Activated CD8-positive, alpha-beta memory T cell treated with anti-CD3 and anti-CD28 coated beads for 24 hours (primary cell): ENCODE results near the gene OR4N5.
"Not testable (repeated sequence)": the region's sequence is repeated elsewhere in the genome, so short reads cannot be mapped to it uniquely, and the experiment has no call there.

Experiments
- DNase-seq: peaks from one replicate; pipeline ENCODE4 v3.0.0-alpha.2; 2020

OR4N5 gene, protein sequence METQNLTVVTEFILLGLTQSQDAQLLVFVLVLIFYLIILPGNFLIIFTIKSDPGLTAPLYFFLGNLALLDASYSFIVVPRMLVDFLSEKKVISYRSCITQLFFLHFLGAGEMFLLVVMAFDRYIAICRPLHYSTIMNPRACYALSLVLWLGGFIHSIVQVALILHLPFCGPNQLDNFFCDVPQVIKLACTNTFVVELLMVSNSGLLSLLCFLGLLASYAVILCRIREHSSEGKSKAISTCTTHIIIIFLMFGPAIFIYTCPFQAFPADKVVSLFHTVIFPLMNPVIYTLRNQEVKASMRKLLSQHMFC

DNA sequence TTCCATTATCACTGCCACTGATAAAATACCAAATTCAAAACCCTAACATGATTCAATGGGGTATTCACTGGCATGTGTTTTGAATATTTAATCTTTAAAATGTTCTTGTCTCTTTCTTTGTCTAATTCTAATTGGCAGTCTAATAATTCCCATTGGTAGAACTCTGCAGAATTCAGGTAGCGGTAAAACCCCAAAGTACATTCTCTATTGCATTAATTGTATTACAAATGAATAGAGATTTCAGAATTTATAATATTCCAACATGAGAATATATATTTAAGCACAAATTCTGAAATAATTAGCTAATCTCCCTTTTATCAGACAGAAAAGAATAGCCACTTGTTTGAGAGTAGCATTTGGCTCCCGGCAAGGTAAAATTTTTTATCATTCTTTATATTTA is at the start of gene OR4N5:
TSS of gene OR4N5 (plus strand) at position 301 of the 400 bp plus-strand sequence. CDS start 4,916 bp downstream, outside the sequence.
- DNase-seq: no peak

- DNase-seq: no peak
Measured at GRCh38 chr14:20092050-20092449, 46.6 kb upstream of the OR4N5 start.

GRCh38 chr14:20093442-20093841 is 45.2 kb upstream of the OR4N5 start:
- no peak for DNase-seq

DNA sequence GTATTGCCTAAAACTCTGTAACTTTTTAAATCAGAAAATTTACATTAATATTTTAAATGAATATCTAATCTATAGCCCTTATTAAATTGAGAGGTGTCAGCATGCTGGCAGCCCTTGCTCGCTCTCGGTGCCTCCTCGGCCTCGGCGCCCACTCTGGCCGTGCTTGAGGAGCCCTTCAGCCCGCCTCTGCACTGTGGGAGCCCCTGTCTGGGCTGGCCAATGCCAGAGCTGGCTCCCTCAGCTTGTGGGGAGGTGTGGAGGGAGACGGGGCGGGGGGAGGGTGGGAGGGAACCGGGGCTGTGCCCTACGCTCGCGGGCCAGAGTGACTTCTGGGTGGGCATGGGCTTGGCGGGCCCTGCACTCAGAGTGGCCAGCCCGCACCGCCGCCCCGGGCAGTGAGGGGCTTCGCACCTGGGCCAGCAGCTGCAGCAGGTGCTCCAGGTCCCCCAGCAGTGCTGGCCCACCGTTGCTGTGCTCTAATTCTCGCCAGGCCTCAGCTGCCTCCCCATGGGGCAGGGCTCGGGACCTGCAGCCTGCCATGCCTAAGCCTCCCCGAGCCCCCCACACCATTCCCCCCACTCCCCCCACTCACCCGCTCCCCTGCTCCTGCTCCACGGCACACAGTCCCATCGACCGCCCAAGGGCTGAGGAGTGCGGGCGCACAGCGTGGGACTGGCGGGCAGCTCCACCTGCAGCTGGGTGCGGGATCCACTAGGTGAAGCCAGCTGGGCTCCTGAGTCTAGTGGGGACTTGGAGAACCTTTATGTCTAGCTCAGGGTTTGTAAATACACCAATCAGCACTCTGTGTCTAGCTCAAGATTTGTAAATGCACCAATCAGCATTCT is 39.5 kb upstream of the OR4N5 start:
- not testable (repeated sequence) for DNase-seq

DNA sequence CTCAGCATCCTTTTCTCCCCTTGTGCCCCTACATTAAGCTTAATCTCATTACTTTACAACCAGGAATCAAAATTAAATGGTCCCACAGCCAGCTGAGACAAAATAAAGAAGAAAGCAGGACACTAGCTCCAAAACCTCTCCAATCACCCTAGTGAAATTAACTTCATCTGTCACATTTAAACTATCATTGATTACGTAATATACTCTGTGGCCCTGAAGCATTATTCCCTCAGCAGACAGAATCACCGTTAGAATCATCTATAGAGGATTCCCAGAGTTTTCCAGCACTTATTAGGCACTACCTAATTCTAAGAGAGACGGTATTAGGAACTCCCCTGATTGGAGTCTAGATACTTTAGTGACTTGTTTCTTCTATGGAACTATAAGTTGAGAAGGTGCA is 28.2 kb upstream of the OR4N5 start, which contains the start of gene OR4K17:
TSS of gene OR4K17 (plus strand) at position 302 of the 400 bp plus-strand sequence. CDS start 6,761 bp downstream, outside the sequence.
- no peak for DNase-seq

DNA sequence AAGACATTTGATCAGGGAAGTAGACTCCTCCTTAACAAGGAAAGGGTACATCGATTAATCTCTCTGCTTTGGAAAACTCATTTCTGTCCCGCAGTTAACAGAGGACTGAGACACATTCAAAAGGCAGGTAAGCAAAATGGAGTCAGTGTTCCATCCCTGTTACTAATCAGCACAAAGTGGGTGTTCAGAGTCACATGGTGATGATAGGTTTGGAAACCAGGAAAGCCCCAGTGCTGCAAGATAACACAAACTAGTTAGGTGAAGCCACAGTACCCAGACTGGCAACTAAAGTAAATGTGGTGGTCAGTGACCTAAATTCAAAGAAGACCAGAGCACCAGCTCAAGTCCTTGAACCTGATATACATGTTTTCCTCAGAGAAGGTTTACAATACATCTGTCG is 26.3 kb upstream of the OR4N5 start:
- DNase-seq: no peak

GRCh38 chr14:20116748-20117147 is 21.9 kb upstream of the OR4N5 start:
- DNase-seq: no peak

DNA sequence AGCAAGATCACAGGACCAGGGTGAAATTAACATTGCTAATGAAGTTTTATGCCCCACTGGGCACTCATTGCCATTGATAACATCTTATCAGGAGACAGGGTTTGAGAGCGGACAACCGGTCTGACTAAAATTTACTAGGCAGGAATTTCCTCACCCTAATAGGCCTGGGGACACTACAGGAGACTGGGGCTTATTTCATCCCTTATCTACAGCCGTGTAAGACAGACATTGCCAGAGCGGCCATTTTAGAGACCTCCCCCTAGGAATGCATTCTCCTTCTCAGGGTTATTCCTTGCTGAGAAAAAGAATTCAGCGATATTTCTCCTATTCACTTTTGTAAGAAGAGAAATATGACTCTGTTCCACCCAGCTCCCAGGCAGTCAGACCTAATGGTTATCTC is 19.8 kb upstream of the OR4N5 start:
- DNase-seq: no peak

DNA sequence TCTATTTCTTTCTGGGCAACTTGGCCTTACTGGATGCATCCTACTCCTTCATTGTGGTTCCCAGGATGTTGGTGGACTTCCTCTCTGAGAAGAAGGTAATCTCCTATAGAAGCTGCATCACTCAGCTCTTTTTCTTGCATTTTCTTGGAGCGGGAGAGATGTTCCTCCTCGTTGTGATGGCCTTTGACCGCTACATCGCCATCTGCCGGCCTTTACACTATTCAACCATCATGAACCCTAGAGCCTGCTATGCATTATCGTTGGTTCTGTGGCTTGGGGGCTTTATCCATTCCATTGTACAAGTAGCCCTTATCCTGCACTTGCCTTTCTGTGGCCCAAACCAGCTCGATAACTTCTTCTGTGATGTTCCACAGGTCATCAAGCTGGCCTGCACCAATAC is 5.3 kb downstream of the OR4N5 start:
- DNase-seq: no peak

DNA sequence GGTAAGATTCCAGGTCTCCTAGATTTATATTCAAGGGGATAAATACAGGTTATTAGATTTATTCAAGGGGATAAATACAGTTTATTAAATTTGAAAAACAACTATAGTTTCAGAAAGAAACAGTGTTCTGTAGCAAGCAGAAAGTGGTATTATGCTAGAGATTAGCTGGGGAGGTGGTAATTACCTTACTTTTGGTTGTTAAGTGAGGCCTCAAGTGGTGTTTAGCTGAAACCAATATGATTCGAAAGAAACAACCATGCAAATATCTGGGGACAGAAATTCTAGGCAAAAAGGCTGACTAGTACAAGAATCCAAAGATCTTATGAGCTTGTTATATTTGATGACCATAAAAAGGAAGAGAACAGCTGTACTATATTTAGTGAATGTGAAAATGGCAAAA is 6.2 kb downstream of the OR4N5 start:
- DNase-seq: no peak

- DNase-seq: no peak
Measured at GRCh38 chr14:20164462-20164861, 25.8 kb downstream of the OR4N5 start.

GRCh38 chr14:20167091-20167490 is 28.5 kb downstream of the OR4N5 start:
- no peak for DNase-seq

DNA sequence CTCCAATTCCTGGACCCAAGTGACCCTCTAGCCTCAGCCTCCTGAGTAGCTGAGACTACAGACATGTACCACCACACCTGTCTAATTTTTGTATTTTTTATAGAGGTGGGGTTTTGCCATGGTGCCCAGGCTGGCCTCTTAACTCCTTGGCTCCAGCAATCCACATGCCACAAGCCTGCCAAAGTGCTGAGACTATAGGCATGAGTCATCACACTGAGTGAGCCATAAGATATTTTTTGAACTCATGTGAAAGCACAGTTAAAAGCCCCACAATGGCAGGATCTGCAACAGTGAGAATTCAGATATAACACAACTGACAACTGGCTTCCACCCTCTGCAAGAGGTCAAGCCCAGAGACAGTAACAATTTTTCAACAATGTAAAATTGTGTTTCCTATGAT is 31.2 kb downstream of the OR4N5 start:
- not testable (repeated sequence) for DNase-seq

DNA sequence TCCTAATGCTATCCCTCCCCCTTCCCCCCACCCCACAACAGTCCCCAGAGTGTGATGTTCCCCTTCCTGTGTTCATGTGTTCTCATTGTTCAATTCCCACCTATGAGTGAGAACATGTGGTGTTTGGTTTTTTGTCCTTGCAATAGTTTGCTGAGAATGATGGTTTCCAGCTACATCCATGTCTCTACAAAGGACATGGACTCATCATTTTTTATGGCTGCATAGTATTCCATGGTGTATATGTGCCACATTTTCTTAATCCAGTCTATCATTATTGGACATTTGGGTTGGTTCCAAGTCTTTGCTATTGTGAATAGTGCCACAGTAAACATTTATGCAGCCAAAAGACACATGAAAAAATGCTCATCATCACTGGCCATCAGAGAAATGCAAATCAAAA is 35.6 kb downstream of the OR4N5 start:
- DNase-seq: not testable (repeated sequence)

DNA sequence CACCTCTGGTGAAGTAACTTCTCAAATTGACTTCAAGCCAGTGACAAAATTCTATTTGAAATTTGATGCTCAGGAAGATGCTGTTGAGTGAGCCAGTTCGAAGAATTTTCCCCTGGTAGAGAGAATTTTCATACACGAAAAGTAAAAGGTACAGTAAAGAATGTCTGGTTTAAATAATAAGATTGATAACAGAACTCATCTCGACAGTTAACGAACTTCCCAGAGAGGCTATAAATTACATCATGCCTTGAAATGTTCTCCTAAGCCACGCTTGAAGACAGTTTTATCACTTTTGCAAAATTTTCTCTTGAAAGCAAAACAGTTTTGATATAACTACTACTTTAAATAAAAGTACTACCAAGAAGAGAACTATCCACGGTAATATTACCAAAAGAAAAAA is 37.7 kb downstream of the OR4N5 start:
- no peak for DNase-seq

DNA sequence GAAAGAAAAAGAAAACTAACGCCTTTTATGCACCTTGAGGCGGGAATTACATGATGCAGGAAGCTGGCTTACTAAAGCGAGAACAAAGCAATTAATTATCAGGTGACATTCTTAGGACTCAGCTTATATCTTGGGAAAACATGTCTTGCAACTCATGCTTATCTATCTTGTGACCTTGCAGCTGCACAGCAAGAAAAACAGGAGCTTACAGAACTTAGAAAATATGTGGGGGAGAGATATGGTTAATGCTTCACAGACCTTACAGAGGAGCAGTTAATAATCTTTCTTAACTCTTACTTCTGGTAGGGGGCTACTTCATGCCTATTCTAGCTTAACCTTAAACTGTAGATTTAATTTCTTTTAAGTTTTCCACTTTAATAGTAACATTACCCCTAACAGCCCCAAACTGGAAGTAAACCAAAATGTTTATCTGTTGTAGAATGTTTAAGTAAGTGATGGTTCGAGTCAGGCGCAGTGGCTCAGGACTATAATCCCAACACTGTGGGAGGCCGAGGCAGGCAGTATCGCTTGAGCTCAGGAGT is 38.9 kb downstream of the OR4N5 start:
- no peak for DNase-seq

- no peak for DNase-seq
Measured at GRCh38 chr14:20179218-20179617, 40.6 kb downstream of the OR4N5 start.

DNA sequence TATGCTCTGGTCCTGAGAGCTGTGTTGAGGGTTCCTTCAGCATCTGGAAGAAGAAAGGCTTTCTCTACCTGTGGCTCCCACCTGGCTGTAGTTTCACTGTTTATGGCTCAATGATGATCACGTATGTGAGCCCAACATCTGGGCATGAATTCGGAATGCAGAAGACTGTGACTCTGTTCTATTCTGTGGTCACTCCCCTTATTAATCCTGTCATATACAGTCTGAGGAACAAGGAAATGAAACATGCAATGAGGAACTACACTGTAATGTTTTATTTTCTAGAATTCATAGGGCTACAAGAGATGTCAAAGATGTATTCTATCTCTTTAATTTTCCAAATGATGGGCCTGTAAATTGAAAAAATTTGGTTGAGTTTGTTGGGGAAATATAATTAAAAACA is 41.3 kb downstream of the OR4N5 start:
- DNase-seq: no peak

DNA sequence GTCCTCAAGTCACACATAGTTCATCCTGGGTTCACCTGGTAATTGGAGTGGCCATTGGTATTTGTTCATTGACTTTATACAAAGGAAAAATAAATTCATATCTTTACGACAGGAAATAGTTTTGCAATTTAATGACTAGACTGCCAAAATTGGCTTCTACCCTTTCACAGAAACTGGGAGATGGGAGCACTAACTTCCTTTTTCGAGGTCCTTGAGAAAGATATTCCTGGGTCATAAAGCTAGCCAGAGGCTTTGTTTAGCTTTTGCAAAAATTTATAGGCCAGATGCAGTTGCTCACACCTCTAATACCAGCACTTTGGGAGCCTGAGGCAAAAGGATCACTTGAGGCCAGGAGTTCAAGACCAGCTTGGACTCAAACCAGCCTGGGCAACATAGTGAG is 41.9 kb downstream of the OR4N5 start:
- DNase-seq: no peak

DNA sequence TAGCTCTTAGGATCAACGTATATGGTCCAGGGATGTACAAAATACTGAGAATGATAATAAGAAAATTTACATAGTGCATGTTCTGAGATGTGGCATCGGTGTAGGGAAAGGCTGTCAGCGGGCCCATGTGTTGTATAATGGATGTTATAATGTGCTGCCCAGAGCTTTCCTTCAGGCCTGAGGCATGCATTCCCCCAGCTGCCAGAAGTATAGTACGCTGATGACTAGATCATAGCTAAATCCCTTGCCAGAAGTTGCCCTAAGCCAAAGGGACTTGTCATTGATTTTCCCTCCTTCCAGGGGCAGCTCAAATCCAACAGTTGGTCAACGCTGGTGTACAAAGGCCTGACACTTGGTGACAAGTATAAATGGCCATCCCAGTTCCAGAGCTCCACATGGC is 45.6 kb downstream of the OR4N5 start:
- no peak for DNase-seq

GRCh38 chr14:20190596-20190995 is 52.0 kb downstream of the OR4N5 start, which contains the start of gene OR11G2:
OR11G2 (plus strand) TSS chr14:20190896; CDS start chr14:20197438, 6,542 bp downstream.
- DNase-seq: no peak

- DNase-seq: no peak
Measured at GRCh38 chr14:20191396-20191795, 52.8 kb downstream of the OR4N5 start.

DNA sequence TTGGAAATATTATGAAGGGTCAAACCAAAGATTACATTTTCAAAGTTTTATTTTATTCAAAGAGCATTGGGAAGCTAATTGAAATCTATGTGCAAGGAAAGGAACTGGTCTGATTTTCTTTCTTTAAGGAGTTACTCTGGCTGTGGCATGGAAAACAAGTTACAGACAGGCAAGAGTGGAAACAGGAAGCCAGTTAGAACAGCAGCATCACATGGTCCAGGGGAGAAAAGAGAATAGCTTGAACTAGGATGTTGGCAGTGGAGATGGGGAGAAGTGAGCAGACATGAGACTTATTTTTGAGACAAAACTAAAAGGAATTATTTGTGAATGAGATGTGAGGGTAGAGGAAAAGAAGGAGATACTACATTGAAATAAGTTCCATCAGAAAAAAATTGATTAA is 55.5 kb downstream of the OR4N5 start:
- DNase-seq: no peak
